H1 (cell line): Measurements from ENCODE around the gene JDP2.

ENCODE experiments used
- BRCA1 ChIP-seq: IDR thresholded peaks from 2 replicates; pipeline ENCODE4 v1.6.1; 2012; ENCODE audit warnings: low read depth, low read length, improper control_type of control experiment
- CTCF ChIP-seq, 3 experiments: IDR thresholded peaks; 1 replicate in 2 of 3; 2 replicates in 1 of 3; pipeline versions ENCODE4 v1.5.1 to v1.6.1; 2011; ENCODE audit warnings: low read length in 3 of 3, mild to moderate bottlenecking in 3 of 3, inconsistent platforms in 2 of 3, low read depth in 1 of 3, moderate library complexity in 1 of 3; ENCODE audit not compliant: insufficient read depth in 1 of 3; ENCODE audit errors: control extremely low read depth in 1 of 3
- NANOG ChIP-seq: IDR thresholded peaks from 2 replicates; pipeline ENCODE4 v1.6.1; 2011; ENCODE audit warnings: low read length, low read depth, mild to moderate bottlenecking, inconsistent platforms; ENCODE audit not compliant: insufficient read depth, poor library complexity, severe bottlenecking
- POLR2A ChIP-seq, 2 experiments: IDR thresholded peaks; 1 replicate in 1 of 2; 2 replicates in 1 of 2; pipeline ENCODE4 v1.6.1; 2011; ENCODE audit warnings: low read depth in 2 of 2, low read length in 2 of 2, mild to moderate bottlenecking in 2 of 2; ENCODE audit errors: control extremely low read depth in 1 of 2
- POLR2AphosphoS5 ChIP-seq: IDR thresholded peaks from 2 replicates; pipeline ENCODE4 v1.6.1; 2011; ENCODE audit warnings: low read depth, low read length
- RAD21 ChIP-seq, 2 experiments: IDR thresholded peaks in 1 of 2; conservative IDR thresholded peaks in 1 of 2; 2 replicates each; pipeline ENCODE4 v1.6.1; 2011; ENCODE audit warnings: low read depth in 2 of 2, low read length in 2 of 2, improper control_type of control experiment in 1 of 2, inconsistent platforms in 1 of 2, mild to moderate bottlenecking in 1 of 2, moderate library complexity in 1 of 2
- SIN3A ChIP-seq, 2 experiments: IDR thresholded peaks in 1 of 2; conservative IDR thresholded peaks in 1 of 2; 2 replicates each; pipeline ENCODE4 v1.6.1; 2011 to 2012; ENCODE audit warnings: low read length in 2 of 2, improper control_type of control experiment in 1 of 2, low read depth in 1 of 2, mild to moderate bottlenecking in 1 of 2
- SIRT6 ChIP-seq: IDR thresholded peaks from one replicate; pipeline ENCODE4 v1.7.1; 2012; ENCODE audit warnings: low read length, inconsistent platforms
- SP1 ChIP-seq: IDR thresholded peaks from 2 replicates; pipeline ENCODE4 v1.6.1; 2011; ENCODE audit warnings: low read depth, low read length
- SUZ12 ChIP-seq: fragments of 200-600 bp; sonication (generic); IDR thresholded peaks from 2 replicates; pipeline ENCODE4 v1.6.1; 2012; ENCODE audit warnings: mild to moderate bottlenecking, inconsistent platforms, low read length, moderate library complexity, mixed read lengths
- TCF12 ChIP-seq: IDR thresholded peaks from 2 replicates; pipeline ENCODE4 v1.6.1; 2011; ENCODE audit warnings: low read depth, mild to moderate bottlenecking, low read length

DNA sequence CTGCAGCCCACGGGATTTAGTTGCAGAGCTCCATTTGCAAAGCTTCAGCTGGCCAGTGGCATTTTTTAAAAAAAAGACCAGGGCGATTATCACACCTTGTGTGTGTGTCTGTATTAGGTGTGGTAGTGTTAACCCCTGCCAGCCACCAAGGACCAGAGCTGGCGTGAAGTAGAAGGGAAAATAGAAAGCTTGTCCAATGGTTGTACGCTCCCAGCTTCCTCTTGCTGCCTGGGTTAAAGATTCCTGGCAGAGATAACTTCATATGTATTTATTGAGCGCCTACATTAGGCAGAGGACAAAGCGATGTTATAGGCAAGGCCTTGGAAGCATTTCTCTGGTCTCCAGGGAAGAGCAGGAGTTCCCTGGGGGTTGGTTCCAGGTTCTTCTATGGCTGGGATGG is 3.2 kb downstream of the JDP2 start:
- TF ChIP-seq BRCA1 (no peak), POLR2AphosphoS5 (no peak), NANOG (no peak), SIRT6 (no peak), SIN3A (conservative IDR thresholded peaks at IDR 0.05 in 1 of 2, IDR thresholded peaks at IDR 0.05 in 1 of 2; ENCODE audit: low read depth in 1 of 2, low read length in 2 of 2) (no peak), SP1 (no peak), RAD21 (IDR thresholded peaks at IDR 0.05 in 1 of 2, conservative IDR thresholded peaks at IDR 0.05 in 1 of 2; ENCODE audit: low read depth in 2 of 2, low read length in 2 of 2) (no peak), CTCF (IDR thresholded peaks at IDR 0.05; ENCODE audit: control extremely low read depth in 1 of 3, insufficient read depth in 1 of 3, low read depth in 1 of 3, low read length in 3 of 3) (no peak), POLR2A (IDR thresholded peaks at IDR 0.05; ENCODE audit: control extremely low read depth in 1 of 2, low read depth in 2 of 2, low read length in 2 of 2) (no peak), SUZ12 (no peak), TCF12 (no peak)
